Kidney (tissue), 14 donors: ENCODE results near the gene ADAM8. TPM values are rescaled to one million over a fixed set of nuclear protein-coding genes. Genes with fewer than 3 reads are reported as not detected.
A peak's percentile ranks its signal among the peaks of the same experiment; 100 is the strongest.

ENCODE experiments used
- DNase-seq, 5 donors: peaks; one replicate each; pipeline ENCODE4 v3.0.0-alpha.2; 2013 to 2020
- FAIRE-seq: peaks from 2 replicates; lab custom pipeline; 2012; peaks lifted over from hg19 to GRCh38; lab: Jason Lieb, UNC
- H3K27ac ChIP-seq, 2 donors: one replicate each; pipeline ENCODE4 v1.7.0; 2013; ENCODE audit warnings: low read depth in 2 of 2, low read length in 2 of 2, inconsistent platforms in 1 of 2
- H3K27me3 ChIP-seq: one replicate; pipeline ENCODE4 v1.7.1; 2013; ENCODE audit warnings: low read length, inconsistent platforms; ENCODE audit not compliant: control insufficient read depth, insufficient read depth
- H3K36me3 ChIP-seq, 3 donors: one replicate each; pipeline versions ENCODE4 v1.7.0 to v1.7.1; 2013; ENCODE audit warnings: low read length in 3 of 3, control low read depth in 1 of 3, inconsistent platforms in 1 of 3; ENCODE audit not compliant: insufficient read depth in 3 of 3, control insufficient read depth in 2 of 3
- H3K4me1 ChIP-seq, 3 donors: one replicate each; pipeline versions ENCODE4 v1.7.0 to v1.7.1; 2013; ENCODE audit warnings: low read length in 3 of 3, inconsistent platforms in 1 of 3, low read depth in 1 of 3; ENCODE audit not compliant: control insufficient read depth in 2 of 3, insufficient read depth in 2 of 3
- H3K4me3 ChIP-seq, 3 donors: one replicate each; pipeline versions ENCODE4 v1.7.0 to v1.8.1; 2013; ENCODE audit warnings: low read length in 3 of 3, control low read depth in 1 of 3, inconsistent platforms in 1 of 3
- H3K9ac ChIP-seq, 3 donors: one replicate each; pipeline versions ENCODE4 v1.7.0 to v1.7.1; 2013; ENCODE audit warnings: low read length in 3 of 3, control low read depth in 1 of 3, inconsistent platforms in 1 of 3
- H3K9me3 ChIP-seq, 3 donors: one replicate each; pipeline versions ENCODE4 v1.7.0 to v1.7.1; 2013; ENCODE audit warnings: low read length in 3 of 3, control low read depth in 1 of 3, inconsistent platforms in 1 of 3; ENCODE audit not compliant: control insufficient read depth in 2 of 3, insufficient read depth in 1 of 3
- CTCF ChIP-seq: IDR thresholded peaks from 3 replicates; pipeline ENCODE4 v1.5.1; 2012; ENCODE audit warnings: mild to moderate bottlenecking, moderate library complexity, borderline replicate concordance; ENCODE audit not compliant: insufficient read depth; ENCODE audit errors: extremely low read depth
- intact Hi-C: fragments of 100-400 bp; cut with DNase I; formaldehyde crosslinking; loops from one replicate; pipeline ENCODE4 v1.11.1; 2022
- polyA plus RNA-seq: library from polyadenylated mRNA; stranded (reverse); fragments of 350-450 nt; fragmentation: Illumina TruSeq; extraction: RNeasy Lipid Tissue Mini Kit (QIAGEN cat#74804); gene quantifications from one replicate; pipeline ENCODE4 v1.2.3, GENCODE V29; 2014; ENCODE audit warnings: low read depth, low replicate concordance; ENCODE audit not compliant: insufficient read depth
- total RNA-seq: library from RNA; stranded (reverse); fragmentation: NEBNext Ultra II Directional; extraction: Animal tissue kit (Norgen Biotek cat#: 25700); gene quantifications from one replicate; pipeline ENCODE4 v1.2.1, GENCODE V29; 2021
- donor health status: control.
- donor health status: control.
- donor health status: control.
- donor health status: control.
- donor health status: control.
- donor health status: DM: yes; HTN: yes; CAD: no.
- donor health status: Normal renal cell carcinoma (clear cell type).

Gene ADAM8
- total and polyA plus RNA-seq, 2 donors from 2014 or later, result 3.4 to 16.6 TPM

GRCh38 chr10:133248334-133248715, 28.3 kb downstream of the ADAM8 start:
- no peak overlapping the region for H3K9ac ChIP-seq
- TF ChIP-seq CTCF, result no peak
- H3K36me3 ChIP-seq, result no peaks in the 10 kb centered on the region
- H3K4me3 ChIP-seq, result no peak overlapping the region
- H3K9me3 ChIP-seq, result no peaks in the 10 kb centered on the region
- peak in 1 of 5 donors; percentile 68 for DNase-seq
- intact Hi-C loops, result no loop called here
- H3K27me3 ChIP-seq, result peaks cover 3% of the 10 kb centered on the region
- no peak for FAIRE-seq
- H3K4me1 ChIP-seq, result no peaks in the 10 kb centered on the region
- H3K27ac ChIP-seq, result no peak overlapping the region

GRCh38 chr10:133247681-133248333, 28.9 kb downstream of the ADAM8 start:
- no peak for FAIRE-seq
- no peak for TF ChIP-seq CTCF

GRCh38 chr10:133246236-133246626, 30.4 kb downstream of the ADAM8 start:
- FAIRE-seq (no peak), DNase-seq (no peak)
- Histone ChIP-seq H3K27me3 (peaks cover 3% of the 10 kb centered on the region), H3K9ac (no peak overlapping the region), H3K4me3 (no peak overlapping the region), H3K36me3 (peaks cover 0 to 2% (median 0%) of the 10 kb centered on the region in 3 donors), H3K9me3 (no peaks in the 10 kb centered on the region), H3K4me1 (peaks cover 0 to 1% (median 0%) of the 10 kb centered on the region in 3 donors), H3K27ac (no peak overlapping the region)
- intact Hi-C loops, result no loop called here
- TF ChIP-seq CTCF, result no peak

More at GRCh38 chr10:133247681-133248333, 28.9 kb downstream of the ADAM8 start:
- Histone ChIP-seq H3K4me1 (no peaks in the 10 kb centered on the region), H3K9ac (no peak overlapping the region), H3K27me3 (peaks cover 3% of the 10 kb centered on the region), H3K4me3 (no peak overlapping the region), H3K36me3 (peaks cover 0 to 2% (median 0%) of the 10 kb centered on the region in 3 donors), H3K9me3 (no peaks in the 10 kb centered on the region), H3K27ac (no peak overlapping the region)
- intact Hi-C loops, result no loop called here
- DNase-seq, result peak in 1 of 5 donors; percentile 71
